Stimulated activated naive B cell treated with anti-CD40 and anti-IgM and Interleukin-4, amounts not matched to agents 10 μg/mL and 1 μg/mL and 100 μg/mL, for 72 hours (primary cell): ENCODE data around the gene ZC3HAV1.
"Not testable (repeated sequence)": the region's sequence is repeated elsewhere in the genome, so short reads cannot be mapped to it uniquely, and the experiment has no call there.

Experiments used
- ATAC-seq, 2 donors: fragments of 150-1000 bp; cut with Tn5 transposase; replicated peaks; 2 replicates each; pipeline ENCODE4 v1.10.0; 2021; ENCODE audit warnings: moderate library complexity in 1 of 2
- DNase-seq: peaks from one replicate; pipeline ENCODE4 v3.0.0; 2021
- H3K27ac Mint-ChIP-seq: one replicate; pipeline ENCODE4 v1.8.0; 2022; ENCODE audit warnings: mild to moderate bottlenecking, mixed read lengths
- H3K27me3 Mint-ChIP-seq, 2 donors: one replicate each; pipeline ENCODE4 v1.8.0; 2022; ENCODE audit warnings: mixed read lengths in 2 of 2
- H3K36me3 Mint-ChIP-seq, 2 donors: one replicate each; pipeline ENCODE4 v1.8.0; 2022; ENCODE audit warnings: mixed read lengths in 2 of 2, mild to moderate bottlenecking in 1 of 2
- H3K4me1 Mint-ChIP-seq, 2 donors: one replicate each; pipeline ENCODE4 v1.8.0; 2022; ENCODE audit warnings: mixed read lengths in 2 of 2, mild to moderate bottlenecking in 1 of 2
- H3K4me3 Mint-ChIP-seq, 2 donors: one replicate each; pipeline ENCODE4 v1.8.0; 2022; ENCODE audit warnings: mild to moderate bottlenecking in 2 of 2, mixed read lengths in 2 of 2, moderate library complexity in 1 of 2
- H3K9me3 Mint-ChIP-seq, 2 donors: one replicate each; pipeline ENCODE4 v1.8.0; 2022; ENCODE audit warnings: mixed read lengths in 2 of 2, mild to moderate bottlenecking in 1 of 2

Gene ZC3HAV1

DNA sequence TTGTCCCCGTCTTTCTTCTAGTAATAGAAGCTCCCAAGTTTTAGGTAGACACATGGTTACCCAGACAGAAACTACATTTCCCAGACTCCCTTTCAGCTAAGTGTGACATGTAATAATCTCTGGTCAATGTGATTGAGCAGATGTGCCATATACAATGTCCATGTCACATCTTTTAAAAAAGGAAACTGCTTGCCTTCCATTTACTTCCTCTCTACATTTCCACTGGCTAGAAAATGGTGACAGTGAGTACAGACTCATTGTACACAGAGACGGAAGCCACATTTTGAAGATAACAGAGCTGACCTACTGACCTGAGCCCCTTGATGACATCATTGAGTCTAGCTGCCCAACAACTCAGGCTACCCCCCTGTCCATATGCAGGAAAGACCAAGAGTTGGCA, 21.3 kb downstream of the ZC3HAV1 start:
- ATAC-seq = no peak
- Mint-ChIP-seq H3K4me1 (peaks cover 27 to 46% of the 10 kb centered on the region in 2 donors), H3K27ac (no peak overlapping the region), H3K27me3 (no peaks in the 10 kb centered on the region), H3K9me3 (peaks cover 5 to 11% of the 10 kb centered on the region in 2 donors), H3K4me3 (peak overlapping the region in 1 of 2 donors; percentile 29), H3K36me3 (peaks cover 50 to 73% of the 10 kb centered on the region in 2 donors)
- DNase-seq = no peak

DNA sequence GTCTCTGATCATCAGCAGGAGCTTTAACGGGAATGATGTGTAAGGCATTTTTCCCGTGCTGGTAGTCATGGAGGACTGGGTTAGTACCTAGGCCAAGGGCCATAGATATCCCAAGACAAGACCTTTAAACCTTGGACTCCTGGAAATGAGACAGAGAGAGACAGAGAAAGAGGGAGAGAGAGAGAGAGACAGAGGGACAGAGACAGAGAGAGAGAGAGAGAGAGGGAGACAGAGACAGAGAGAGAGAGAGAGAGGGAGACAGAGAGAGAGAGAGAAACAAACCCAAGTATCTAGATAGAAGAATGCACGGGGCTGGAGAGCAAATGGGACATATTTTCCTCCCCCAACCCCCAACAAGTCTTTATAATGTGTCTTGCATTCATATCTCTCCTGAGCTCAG, 22.3 kb downstream of the ZC3HAV1 start:
- ATAC-seq (no peak), DNase-seq (no peak)
- Mint-ChIP-seq H3K27me3 (no peaks in the 10 kb centered on the region), H3K4me1 (peaks cover 22 to 41% of the 10 kb centered on the region in 2 donors), H3K4me3 (peak overlapping the region in 1 of 2 donors; percentile 39), H3K9me3 (peaks cover 5 to 11% of the 10 kb centered on the region in 2 donors), H3K27ac (peak overlapping the region; percentile 37), H3K36me3 (peaks cover 44 to 76% of the 10 kb centered on the region in 2 donors)

DNA sequence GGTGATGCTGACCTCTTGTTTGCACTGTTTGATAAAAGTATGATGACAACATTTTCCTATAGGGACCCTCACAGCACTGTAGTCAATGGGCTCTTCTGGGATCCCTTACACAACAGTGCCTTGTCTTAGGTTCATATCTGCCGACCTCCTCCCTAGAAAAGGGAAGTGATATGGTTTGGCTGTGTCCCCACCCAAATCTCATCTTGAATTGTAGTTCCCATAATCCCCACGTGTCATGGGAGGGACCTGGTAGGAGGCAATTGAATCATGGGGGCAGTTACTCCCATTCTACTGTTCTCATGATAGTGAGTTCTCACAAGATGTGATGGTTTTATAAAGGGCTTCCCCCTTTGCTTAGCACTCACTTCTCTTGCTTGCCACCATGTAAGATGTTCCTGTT, 23.1 kb downstream of the ZC3HAV1 start:
- peak overlapping the region; percentile 37 for H3K27ac Mint-ChIP-seq
- peaks cover 44 to 72% of the 10 kb centered on the region in 2 donors for H3K36me3 Mint-ChIP-seq
- H3K4me3 Mint-ChIP-seq = no peak overlapping the region

DNA sequence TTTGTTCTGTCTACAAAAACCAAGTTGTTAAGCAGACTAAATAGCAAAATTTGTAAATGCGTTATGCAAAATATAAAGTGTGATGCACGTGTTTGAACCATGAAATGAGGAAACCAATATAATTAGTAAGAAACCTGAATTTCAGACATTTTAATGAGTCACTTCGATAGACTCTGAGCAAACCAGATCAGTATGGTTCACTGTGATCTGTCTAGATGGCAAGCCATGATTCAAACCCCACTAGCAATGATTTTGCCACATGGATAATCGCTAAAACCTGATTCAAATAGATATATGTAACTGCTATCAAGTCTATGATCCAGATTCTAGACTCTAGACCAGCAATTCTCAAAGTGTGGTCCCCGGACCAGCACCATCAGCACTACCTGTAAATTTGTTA, 24.8 kb downstream of the ZC3HAV1 start:
- DNase-seq (no peak), ATAC-seq (no peak)
- Mint-ChIP-seq H3K4me3 (no peak overlapping the region), H3K27me3 (no peaks in the 10 kb centered on the region), H3K9me3 (peaks cover 5 to 11% of the 10 kb centered on the region in 2 donors), H3K36me3 (peaks cover 52 to 79% of the 10 kb centered on the region in 2 donors), H3K27ac (no peak overlapping the region), H3K4me1 (peaks cover 17 to 31% of the 10 kb centered on the region in 2 donors)

More for the DNA sequence above, 23.1 kb downstream of the ZC3HAV1 start:
- Mint-ChIP-seq H3K4me1 (peaks cover 18 to 33% of the 10 kb centered on the region in 2 donors), H3K27me3 (no peaks in the 10 kb centered on the region), H3K9me3 (peaks cover 5 to 11% of the 10 kb centered on the region in 2 donors)
- DNase-seq = no peak
- no peak for ATAC-seq

DNA sequence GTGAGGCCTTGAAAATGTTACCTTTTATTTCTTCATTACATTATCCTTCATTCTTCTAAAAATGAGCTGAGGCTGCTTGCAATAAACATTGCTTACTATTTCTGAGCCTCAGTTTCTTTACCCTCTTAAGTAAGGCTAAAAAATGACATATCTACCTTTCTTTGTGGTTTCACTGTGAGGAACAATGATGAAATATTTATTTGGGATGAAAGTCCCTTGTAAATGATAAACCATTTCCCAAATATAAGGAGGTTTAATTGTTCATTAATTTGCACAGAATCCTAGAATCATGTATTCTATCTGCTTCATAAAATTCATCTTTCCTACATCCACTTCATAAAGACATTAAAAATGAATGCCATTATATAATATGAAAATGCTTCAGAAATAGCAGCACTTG, 27.9 kb downstream of the ZC3HAV1 start:
- no peak for ATAC-seq
- H3K4me1 Mint-ChIP-seq = peaks cover 13 to 25% of the 10 kb centered on the region in 2 donors
- DNase-seq = no peak
- no peak overlapping the region for H3K4me3 Mint-ChIP-seq
- no peaks in the 10 kb centered on the region for H3K27me3 Mint-ChIP-seq
- no peak overlapping the region for H3K27ac Mint-ChIP-seq
- peaks cover 43 to 67% of the 10 kb centered on the region in 2 donors for H3K36me3 Mint-ChIP-seq
- no peaks in the 10 kb centered on the region for H3K9me3 Mint-ChIP-seq

DNA sequence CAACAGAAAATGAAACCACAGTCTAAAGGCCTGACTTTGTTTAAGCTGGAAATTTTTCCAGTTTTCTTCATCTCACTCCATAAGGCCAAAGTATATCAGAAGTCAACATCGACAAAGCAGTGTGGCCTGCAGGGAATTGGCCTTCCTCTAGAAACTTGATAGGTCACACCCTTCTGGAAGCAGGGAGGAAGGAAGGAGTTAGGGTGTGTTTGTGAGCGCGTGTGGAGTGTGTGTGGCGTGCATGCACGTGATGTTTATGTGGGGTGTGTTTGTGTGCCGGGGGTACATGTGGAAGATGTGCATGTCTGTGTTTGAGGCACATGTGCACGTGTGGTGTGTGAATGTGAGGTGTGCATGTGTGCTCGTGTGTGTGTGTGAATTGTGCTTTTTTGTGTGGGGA, 28.6 kb downstream of the ZC3HAV1 start:
- DNase-seq (no peak), ATAC-seq (no peak)
- Mint-ChIP-seq H3K36me3 (peaks cover 38 to 66% of the 10 kb centered on the region in 2 donors), H3K4me3 (no peak overlapping the region), H3K27me3 (no peaks in the 10 kb centered on the region), H3K27ac (peak overlapping the region; percentile 44), H3K4me1 (peaks cover 11 to 24% of the 10 kb centered on the region in 2 donors), H3K9me3 (no peaks in the 10 kb centered on the region)

DNA sequence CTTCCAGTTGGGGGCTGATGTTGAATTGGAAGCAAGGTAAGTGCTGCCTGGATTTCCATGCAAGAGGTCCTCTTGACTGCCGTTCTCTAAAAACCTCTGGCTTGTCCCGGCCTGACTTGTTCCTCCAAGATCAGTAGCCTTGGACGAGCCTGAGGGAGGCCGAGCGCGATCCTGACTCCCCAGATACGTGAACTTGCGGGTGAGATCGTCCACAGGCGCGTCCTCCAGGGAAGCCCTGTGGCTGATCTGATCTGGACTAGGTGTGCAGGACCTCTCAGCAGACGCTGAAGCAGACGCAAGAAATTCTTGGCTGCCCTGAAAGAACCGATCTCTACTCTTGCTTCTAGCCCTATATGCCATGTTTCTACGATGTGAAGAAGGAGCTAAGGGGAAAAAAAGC, 29.7 kb downstream of the ZC3HAV1 start:
- Mint-ChIP-seq H3K4me3 (no peak overlapping the region), H3K36me3 (peaks cover 31 to 60% of the 10 kb centered on the region in 2 donors), H3K27me3 (no peaks in the 10 kb centered on the region), H3K4me1 (peaks cover 14 to 17% of the 10 kb centered on the region in 2 donors), H3K27ac (peak overlapping the region; percentile 77), H3K9me3 (no peaks in the 10 kb centered on the region)
- ATAC-seq (no peak), DNase-seq (no peak)

DNA sequence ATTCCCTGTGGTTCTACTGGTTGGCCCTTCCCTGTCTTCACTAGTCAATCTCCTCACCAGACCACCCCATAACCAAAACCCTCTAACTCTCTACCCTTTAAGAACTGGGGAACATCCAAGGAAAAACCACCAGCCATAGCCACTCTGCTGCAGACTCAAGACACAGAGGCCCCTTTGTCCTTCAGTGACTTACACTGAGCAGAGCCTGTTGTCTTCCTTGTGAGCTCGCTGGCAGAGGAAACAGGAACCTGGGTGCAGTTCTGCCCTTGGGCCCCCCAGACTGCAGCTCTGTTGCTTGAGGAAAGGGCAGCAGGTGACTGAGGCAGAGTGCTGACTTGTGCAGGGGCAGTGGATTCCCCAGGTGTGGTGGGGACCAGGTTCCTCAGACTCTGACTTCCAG, 30.6 kb downstream of the ZC3HAV1 start:
- no peak overlapping the region for H3K4me3 Mint-ChIP-seq
- peaks cover 31 to 59% of the 10 kb centered on the region in 2 donors for H3K36me3 Mint-ChIP-seq
- ATAC-seq (no peak), DNase-seq (no peak)
- peaks cover 14 to 17% of the 10 kb centered on the region in 2 donors for H3K4me1 Mint-ChIP-seq
- H3K27me3 Mint-ChIP-seq = no peaks in the 10 kb centered on the region
- H3K27ac Mint-ChIP-seq = peak overlapping the region; percentile 22
- no peaks in the 10 kb centered on the region for H3K9me3 Mint-ChIP-seq

DNA sequence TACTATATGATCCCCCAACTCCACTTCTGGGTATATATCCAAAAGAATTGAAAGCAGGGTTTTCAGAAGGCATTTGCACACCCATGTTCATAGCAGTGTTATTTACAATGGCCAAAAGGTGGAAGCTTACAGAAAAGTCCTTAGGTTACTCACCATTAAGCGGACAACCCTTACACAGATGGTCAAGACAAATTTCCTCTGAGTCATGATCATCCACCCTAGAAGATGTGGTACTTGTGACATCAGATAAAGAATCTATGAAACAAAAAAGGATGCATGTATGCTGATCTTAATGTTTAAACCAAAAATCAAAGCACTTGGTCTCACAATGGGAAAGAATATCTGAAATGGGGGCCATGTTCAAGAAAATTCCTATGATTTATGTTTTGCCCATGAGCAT, 31.1 kb downstream of the ZC3HAV1 start:
- no peak for DNase-seq
- no peak overlapping the region for H3K27ac Mint-ChIP-seq
- no peaks in the 10 kb centered on the region for H3K9me3 Mint-ChIP-seq
- peaks cover 12 to 17% of the 10 kb centered on the region in 2 donors for H3K4me1 Mint-ChIP-seq
- no peaks in the 10 kb centered on the region for H3K27me3 Mint-ChIP-seq
- H3K36me3 Mint-ChIP-seq = peaks cover 31 to 57% of the 10 kb centered on the region in 2 donors
- no peak overlapping the region for H3K4me3 Mint-ChIP-seq
- ATAC-seq = no peak

DNA sequence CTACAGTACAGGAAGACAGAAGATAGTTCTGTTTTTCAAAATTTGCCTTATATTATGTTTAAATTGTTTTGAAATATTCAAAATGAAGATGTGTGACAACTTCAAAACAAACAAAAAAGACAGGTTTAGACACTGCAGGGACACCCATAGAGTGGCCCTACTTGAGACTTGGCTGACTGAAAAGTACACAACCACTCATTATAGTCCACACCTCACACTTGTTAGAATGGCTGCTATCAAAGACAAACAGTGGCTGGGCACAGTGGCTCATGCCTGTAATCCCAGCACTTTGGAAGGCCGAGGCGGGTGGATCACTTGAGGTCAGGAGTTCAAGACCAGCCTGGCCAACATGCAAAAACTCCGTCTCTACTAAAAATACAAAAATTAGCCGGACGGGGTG, 31.8 kb downstream of the ZC3HAV1 start:
- Mint-ChIP-seq H3K4me3 (peak overlapping the region in 1 of 2 donors; percentile 10), H3K36me3 (peaks cover 33 to 52% of the 10 kb centered on the region in 2 donors), H3K4me1 (peaks cover 10 to 16% of the 10 kb centered on the region in 2 donors)
- ATAC-seq, H3K27ac Mint-ChIP-seq, DNase-seq, H3K9me3 Mint-ChIP-seq, H3K27me3 Mint-ChIP-seq: not testable (repeated sequence)

DNA sequence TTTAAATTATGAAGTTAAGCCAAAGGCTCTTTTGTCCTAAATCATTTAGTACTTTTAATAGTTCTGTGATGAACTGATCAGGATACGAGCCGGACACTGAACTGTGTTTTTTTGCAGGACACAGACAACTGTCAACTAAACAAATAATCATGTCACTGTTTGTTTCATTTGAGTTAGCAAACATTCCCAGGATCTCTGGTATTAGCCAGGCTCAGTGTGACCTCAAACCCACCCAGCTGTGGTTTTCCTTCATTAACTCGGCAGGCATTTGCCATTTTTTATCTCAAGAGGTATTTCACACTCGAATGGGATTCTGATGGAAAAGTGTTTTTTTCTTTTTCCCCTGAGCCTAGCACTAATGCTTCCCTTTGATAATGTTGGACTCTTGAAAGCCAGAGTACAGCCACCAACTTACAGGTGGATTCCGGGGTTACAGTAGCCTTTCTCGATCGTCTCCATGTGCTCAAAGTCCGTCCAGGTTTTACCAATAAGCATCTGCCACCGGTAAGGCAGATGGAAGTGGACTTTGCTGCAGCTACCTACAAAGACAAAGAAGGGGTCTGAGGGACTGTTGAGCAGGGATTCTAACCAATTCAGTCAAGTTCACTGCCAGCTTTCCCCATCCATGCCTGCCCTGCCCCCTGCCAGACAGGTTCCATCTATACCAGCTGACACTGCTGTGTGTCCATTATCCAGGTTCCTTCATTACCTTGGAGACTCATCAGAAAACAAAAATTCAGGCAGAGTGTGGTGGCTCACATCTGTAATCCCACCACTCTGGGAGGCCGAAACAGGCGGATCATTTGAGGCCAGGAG, 33.4 kb downstream of the ZC3HAV1 start:
- ATAC-seq = no peak
- no peaks in the 10 kb centered on the region for H3K9me3 Mint-ChIP-seq
- no peak overlapping the region for H3K4me3 Mint-ChIP-seq
- H3K27me3 Mint-ChIP-seq = no peaks in the 10 kb centered on the region
- H3K27ac Mint-ChIP-seq = peak overlapping the region; percentile 69
- DNase-seq = no peak
- peaks cover 10 to 13% of the 10 kb centered on the region in 2 donors for H3K4me1 Mint-ChIP-seq
- peaks cover 48 to 57% of the 10 kb centered on the region in 2 donors for H3K36me3 Mint-ChIP-seq

DNA sequence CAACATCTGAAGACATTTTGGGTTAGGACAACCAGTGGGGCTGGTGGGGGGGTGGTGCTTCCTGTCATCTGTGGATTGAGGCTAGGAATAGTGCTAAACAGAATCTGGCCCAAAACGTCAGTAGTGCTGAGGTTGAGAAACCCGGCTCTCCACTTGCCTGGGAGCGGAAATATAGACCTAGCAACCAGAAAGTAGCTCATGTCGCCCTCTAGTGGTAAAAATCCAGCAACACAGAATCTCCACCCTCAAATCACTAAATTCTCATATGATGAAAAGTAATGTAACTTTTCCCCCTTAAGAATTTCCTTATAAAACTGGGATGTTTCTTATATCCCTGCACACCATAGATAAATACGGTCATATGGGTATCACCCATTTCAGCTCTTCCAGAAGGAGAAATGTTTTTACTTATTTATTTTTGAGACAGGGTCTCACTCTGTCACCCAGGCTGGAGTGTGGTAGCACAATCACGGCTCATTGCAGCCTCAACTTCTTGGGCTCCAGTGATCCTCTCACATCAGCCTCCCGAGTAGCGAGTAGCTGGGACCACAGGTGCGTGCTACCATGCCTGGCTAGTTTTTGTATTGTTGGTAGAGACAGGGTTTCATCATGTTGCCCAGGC, 34.4 kb downstream of the ZC3HAV1 start:
- Mint-ChIP-seq H3K36me3 (peaks cover 41 to 50% of the 10 kb centered on the region in 2 donors), H3K4me3 (no peak overlapping the region), H3K27ac (peak overlapping the region; percentile 75)

DNA sequence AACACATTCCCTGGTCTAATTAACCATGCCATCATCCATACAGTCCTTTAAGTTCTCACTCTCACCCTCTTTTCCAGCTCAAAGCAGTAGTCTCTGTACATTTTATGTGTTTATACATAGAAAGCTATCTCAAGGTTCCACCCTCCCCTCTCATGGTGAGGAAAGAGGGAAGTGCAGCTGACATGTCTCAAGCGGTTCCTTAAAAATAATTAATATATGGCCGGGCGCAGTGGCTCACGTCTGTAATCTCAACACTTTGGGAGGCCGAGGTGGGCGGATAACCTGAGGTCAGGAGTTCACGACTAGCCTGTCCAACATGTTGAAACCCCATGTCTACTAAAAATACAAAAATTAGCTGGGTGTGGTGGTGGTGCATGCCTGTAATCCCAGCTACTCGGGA, 36.7 kb downstream of the ZC3HAV1 start:
- Mint-ChIP-seq H3K36me3 (peaks cover 25 to 48% of the 10 kb centered on the region in 2 donors), H3K4me3 (no peak overlapping the region), H3K27ac (no peak overlapping the region), H3K4me1 (peaks cover 0 to 7% of the 10 kb centered on the region in 2 donors), H3K27me3 (no peaks in the 10 kb centered on the region), H3K9me3 (no peaks in the 10 kb centered on the region)
- ATAC-seq (no peak), DNase-seq (no peak)

More for the DNA sequence above, 34.4 kb downstream of the ZC3HAV1 start:
- ATAC-seq (peak; percentile 90 to 92), DNase-seq (peak; percentile 35)
- H3K27me3 Mint-ChIP-seq = no peaks in the 10 kb centered on the region
- peaks cover 5 to 10% of the 10 kb centered on the region in 2 donors for H3K4me1 Mint-ChIP-seq
- H3K9me3 Mint-ChIP-seq = no peaks in the 10 kb centered on the region

DNA sequence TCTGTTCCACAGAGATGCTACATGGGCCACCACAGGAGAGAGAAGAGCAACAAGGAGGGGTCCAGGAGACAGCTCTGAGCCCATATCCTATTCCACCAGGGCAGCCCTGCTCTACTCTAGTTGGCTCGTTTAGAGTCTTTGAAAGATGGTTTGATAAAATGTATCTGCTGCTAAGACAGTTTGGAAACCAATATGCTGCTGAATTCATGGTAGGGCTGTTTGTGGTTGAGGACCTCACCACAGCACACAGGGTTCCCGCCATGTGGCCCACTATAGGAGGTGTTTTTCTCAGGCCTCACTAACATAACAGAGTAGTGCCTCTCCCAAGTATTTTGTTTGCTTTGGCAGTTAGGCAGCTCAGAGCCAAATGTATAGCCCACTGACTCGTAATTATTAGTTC, 37.8 kb downstream of the ZC3HAV1 start:
- peak overlapping the region; percentile 75 for H3K27ac Mint-ChIP-seq
- no peaks in the 10 kb centered on the region for H3K27me3 Mint-ChIP-seq
- DNase-seq = no peak
- no peaks in the 10 kb centered on the region for H3K9me3 Mint-ChIP-seq
- peaks cover 0 to 7% of the 10 kb centered on the region in 2 donors for H3K4me1 Mint-ChIP-seq
- H3K36me3 Mint-ChIP-seq = peaks cover 25 to 53% of the 10 kb centered on the region in 2 donors
- H3K4me3 Mint-ChIP-seq = no peak overlapping the region
- ATAC-seq = no peak
